Liver (tissue), 3 donors: Measurements from ENCODE around the gene SESN3.

Experiments
- CTCF ChIP-seq: fragments of 150-350 bp; IDR thresholded peaks from 2 replicates; pipeline ENCODE4 v1.5.1; 2017; ENCODE audit warnings: improper control_type of control experiment, low read depth, low read length; ENCODE audit not compliant: missing input control
- JUND ChIP-seq, 2 donors: IDR thresholded peaks; 2 replicates each; pipeline ENCODE4 v1.6.1; 2016; ENCODE audit warnings: antibody characterized with exemption in 2 of 2
- MAX ChIP-seq: IDR thresholded peaks from 2 replicates; pipeline ENCODE4 v1.6.1; 2016; ENCODE audit warnings: antibody characterized with exemption
- RAD21 ChIP-seq, 2 donors: IDR thresholded peaks; 2 replicates each; pipeline ENCODE4 v1.6.1; 2016; ENCODE audit warnings: antibody characterized with exemption in 2 of 2, mild to moderate bottlenecking in 2 of 2
- RXRA ChIP-seq, 2 donors: IDR thresholded peaks; 2 replicates each; pipeline ENCODE4 v1.6.1; 2017 to 2018; ENCODE audit warnings: antibody characterized with exemption in 2 of 2, mild to moderate bottlenecking in 1 of 2
- TF ChIP-seq, protein P1 (sequence below): IDR thresholded peaks from 2 replicates; pipeline ENCODE4 v1.6.1; 2016; ENCODE audit warnings: antibody characterized with exemption, mild to moderate bottlenecking
- donor health status: healthy.
- donor health status: healthy.

- TF ChIP-seq JUND (IDR thresholded peaks at IDR 0.05): no peak
- no peak for TF ChIP-seq CTCF
- TF ChIP-seq, protein P1, sequence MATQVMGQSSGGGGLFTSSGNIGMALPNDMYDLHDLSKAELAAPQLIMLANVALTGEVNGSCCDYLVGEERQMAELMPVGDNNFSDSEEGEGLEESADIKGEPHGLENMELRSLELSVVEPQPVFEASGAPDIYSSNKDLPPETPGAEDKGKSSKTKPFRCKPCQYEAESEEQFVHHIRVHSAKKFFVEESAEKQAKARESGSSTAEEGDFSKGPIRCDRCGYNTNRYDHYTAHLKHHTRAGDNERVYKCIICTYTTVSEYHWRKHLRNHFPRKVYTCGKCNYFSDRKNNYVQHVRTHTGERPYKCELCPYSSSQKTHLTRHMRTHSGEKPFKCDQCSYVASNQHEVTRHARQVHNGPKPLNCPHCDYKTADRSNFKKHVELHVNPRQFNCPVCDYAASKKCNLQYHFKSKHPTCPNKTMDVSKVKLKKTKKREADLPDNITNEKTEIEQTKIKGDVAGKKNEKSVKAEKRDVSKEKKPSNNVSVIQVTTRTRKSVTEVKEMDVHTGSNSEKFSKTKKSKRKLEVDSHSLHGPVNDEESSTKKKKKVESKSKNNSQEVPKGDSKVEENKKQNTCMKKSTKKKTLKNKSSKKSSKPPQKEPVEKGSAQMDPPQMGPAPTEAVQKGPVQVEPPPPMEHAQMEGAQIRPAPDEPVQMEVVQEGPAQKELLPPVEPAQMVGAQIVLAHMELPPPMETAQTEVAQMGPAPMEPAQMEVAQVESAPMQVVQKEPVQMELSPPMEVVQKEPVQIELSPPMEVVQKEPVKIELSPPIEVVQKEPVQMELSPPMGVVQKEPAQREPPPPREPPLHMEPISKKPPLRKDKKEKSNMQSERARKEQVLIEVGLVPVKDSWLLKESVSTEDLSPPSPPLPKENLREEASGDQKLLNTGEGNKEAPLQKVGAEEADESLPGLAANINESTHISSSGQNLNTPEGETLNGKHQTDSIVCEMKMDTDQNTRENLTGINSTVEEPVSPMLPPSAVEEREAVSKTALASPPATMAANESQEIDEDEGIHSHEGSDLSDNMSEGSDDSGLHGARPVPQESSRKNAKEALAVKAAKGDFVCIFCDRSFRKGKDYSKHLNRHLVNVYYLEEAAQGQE: no peak
- no peak for TF ChIP-seq RAD21 (IDR thresholded peaks at IDR 0.05)
- TF ChIP-seq RXRA (IDR thresholded peaks at IDR 0.05): no peak
- TF ChIP-seq MAX: no peak
Measured at GRCh38 chr11:95253141-95253540, 22.1 kb upstream of the SESN3 start.
